Measurements from ENCODE around the gene TBC1D14. TPM values are rescaled to one million over a fixed set of nuclear protein-coding genes. Genes with fewer than 3 reads are reported as not detected.

TBC1D14 gene
- total and polyA plus RNA-seq, 4 donors, result 15.1 to 60.1 (median 46.4) TPM

DNA sequence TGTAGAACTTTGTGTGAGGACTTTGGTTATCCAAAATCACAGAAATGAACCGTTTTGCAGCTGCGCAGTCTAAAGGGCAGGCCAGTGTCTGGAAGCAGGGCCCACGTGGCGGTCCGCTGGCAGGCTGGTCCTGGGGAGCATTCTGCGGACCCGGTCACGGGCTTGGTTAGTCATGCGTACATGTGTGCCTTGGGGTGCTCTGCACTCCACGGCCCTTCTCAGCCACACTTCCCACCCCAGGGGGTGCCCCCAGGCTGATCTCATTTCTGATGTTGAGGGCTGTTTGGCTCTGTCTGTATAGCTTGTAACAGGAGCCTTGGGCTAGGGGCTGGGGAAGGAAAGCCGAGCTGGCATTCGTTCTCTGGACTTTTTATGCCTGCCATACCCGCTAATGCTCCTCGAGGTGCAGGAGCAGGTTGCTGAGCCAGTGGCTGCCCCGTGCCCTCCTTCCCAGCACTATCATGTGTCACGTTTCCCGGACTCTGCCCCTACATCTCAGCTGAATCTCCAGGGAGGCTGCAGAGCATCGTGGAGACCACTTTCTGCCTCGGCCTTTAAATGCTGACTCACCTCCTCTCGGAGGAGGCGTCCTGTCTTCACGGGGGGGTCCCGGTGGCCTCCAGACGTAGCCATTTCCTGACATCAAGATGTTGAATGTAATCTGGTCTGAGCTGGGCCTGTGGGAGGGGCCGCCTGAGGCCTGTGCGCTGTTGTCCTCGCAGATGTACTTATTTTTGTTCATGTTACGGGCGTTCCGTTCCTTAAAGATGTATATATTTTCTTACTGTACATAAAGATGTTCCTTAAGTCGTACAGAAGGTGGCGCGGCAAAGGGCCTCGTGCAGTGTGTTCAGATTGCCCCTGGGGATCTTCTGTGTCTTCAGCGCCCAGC, 122.2 kb downstream of the TBC1D14 start:
- TF ChIP-seq, protein P1, sequence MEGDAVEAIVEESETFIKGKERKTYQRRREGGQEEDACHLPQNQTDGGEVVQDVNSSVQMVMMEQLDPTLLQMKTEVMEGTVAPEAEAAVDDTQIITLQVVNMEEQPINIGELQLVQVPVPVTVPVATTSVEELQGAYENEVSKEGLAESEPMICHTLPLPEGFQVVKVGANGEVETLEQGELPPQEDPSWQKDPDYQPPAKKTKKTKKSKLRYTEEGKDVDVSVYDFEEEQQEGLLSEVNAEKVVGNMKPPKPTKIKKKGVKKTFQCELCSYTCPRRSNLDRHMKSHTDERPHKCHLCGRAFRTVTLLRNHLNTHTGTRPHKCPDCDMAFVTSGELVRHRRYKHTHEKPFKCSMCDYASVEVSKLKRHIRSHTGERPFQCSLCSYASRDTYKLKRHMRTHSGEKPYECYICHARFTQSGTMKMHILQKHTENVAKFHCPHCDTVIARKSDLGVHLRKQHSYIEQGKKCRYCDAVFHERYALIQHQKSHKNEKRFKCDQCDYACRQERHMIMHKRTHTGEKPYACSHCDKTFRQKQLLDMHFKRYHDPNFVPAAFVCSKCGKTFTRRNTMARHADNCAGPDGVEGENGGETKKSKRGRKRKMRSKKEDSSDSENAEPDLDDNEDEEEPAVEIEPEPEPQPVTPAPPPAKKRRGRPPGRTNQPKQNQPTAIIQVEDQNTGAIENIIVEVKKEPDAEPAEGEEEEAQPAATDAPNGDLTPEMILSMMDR (IDR thresholded peaks at IDR 0.05; ENCODE audit: control extremely low read depth, extremely low read depth), result no peak
- no peak for ATAC-seq (ENCODE audit: insufficient read depth, low FRiP score)
- Histone ChIP-seq H3K9ac (ENCODE audit: insufficient read depth in 1 of 2, low read length in 2 of 2) (no peak overlapping the region), H3K4me1 (ENCODE audit: control insufficient read depth in 5 of 5, insufficient read depth in 5 of 5, low read length in 5 of 5) (no peaks in the 10 kb centered on the region), H3K36me3 (ENCODE audit: control insufficient read depth in 4 of 4, insufficient read depth in 4 of 4, low read length in 4 of 4) (peaks cover 3 to 27% (median 21%) of the 10 kb centered on the region in 4 donors), H3K27me3 (ENCODE audit: control insufficient read depth in 3 of 3, insufficient read depth in 3 of 3, low read length in 2 of 3) (no peaks in the 10 kb centered on the region), H3K4me3 (no peak overlapping the region), H3K9me3 (ENCODE audit: control insufficient read depth in 4 of 4, insufficient read depth in 3 of 4, low read length in 3 of 4) (no peaks in the 10 kb centered on the region), H3K27ac (ENCODE audit: low read depth in 1 of 2, low read length in 1 of 2) (no peak overlapping the region)
- DNase-seq, result no peak
- WGBS, 2 donors, result 69 to 82% methylated on average over 34 to 35 of the region's 35 CpGs

DNA sequence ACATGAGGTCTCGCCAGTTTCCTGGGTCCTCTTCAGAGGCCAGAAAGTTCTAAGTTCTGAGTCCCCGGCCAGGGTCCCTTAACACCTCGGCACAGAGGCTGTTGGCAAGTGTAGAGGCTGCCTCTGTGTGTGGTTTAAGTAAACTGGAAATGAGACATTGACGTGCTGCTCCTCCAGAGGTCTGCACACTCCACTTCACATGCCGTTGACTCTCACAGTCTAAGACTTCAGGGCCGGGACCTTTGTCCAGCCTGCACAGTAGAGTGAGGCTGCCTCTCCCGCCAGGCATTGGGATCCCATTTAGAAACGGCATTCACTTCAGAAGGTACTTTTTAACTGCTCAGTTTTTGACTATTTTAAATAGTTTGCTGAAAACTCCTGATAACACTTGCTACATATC, 123.0 kb downstream of the TBC1D14 start:
- ATAC-seq (ENCODE audit: insufficient read depth, low FRiP score) (no peak), DNase-seq (no peak)
- WGBS, 2 donors, result 71 to 88% methylated on average over 8 of the region's 8 CpGs
- H3K9me3 ChIP-seq (ENCODE audit: control insufficient read depth in 4 of 4, insufficient read depth in 3 of 4, low read length in 3 of 4), result no peaks in the 10 kb centered on the region
- no peak overlapping the region for H3K4me3 ChIP-seq
- H3K9ac ChIP-seq (ENCODE audit: insufficient read depth in 1 of 2, low read length in 2 of 2), result no peak overlapping the region
- peaks cover 3 to 24% (median 17%) of the 10 kb centered on the region in 4 donors for H3K36me3 ChIP-seq (ENCODE audit: control insufficient read depth in 4 of 4, insufficient read depth in 4 of 4, low read length in 4 of 4)
- H3K27me3 ChIP-seq (ENCODE audit: control insufficient read depth in 3 of 3, insufficient read depth in 3 of 3, low read length in 2 of 3), result no peaks in the 10 kb centered on the region
- no peak overlapping the region for H3K27ac ChIP-seq (ENCODE audit: low read depth in 1 of 2, low read length in 1 of 2)
- no peaks in the 10 kb centered on the region for H3K4me1 ChIP-seq (ENCODE audit: control insufficient read depth in 5 of 5, insufficient read depth in 5 of 5, low read length in 5 of 5)
- TF ChIP-seq, protein P1 (IDR thresholded peaks at IDR 0.05; ENCODE audit: control extremely low read depth, extremely low read depth), result no peak

DNA sequence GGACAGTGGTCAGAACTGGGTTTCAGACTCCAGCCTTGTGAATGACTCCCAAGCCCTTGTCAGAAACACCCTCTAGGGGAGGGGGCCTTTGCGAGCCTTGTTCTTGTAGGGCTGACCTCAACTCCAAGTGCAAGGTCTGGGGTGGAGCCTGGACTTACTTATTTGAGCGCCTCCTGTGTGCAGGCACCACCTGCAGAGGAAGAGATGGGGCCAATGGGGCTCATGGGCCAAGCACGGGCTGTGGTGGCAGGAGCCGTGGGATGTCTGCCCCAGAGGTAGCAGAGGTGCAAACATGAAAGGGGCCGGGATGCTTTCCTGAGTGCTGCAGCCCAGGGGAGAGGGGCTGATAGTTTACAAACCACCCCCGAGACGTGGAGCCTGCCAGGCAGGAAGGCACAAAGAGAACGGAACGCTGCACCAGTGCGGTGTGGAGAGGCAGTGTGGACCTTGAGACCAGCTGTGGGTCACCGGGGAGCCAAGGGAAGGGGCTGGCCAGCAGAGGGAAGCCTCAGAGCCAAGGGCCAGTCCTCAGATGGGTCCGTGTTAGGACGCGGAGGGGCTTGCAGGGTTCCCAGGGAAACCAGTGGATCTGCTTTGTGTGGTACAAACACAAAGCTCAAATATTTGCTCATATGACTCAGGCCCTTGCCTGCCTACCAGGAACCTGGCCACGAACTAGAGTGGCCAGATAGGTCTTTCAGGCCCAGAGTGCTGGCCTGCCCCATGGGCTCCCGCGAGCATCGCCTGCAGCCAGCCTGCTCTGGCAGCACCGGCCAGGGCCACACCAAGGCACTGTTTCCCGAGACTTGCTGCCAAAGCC, 124.8 kb downstream of the TBC1D14 start:
- no peaks in the 10 kb centered on the region for H3K27me3 ChIP-seq (ENCODE audit: control insufficient read depth in 3 of 3, insufficient read depth in 3 of 3, low read length in 2 of 3)
- WGBS, 2 donors, result 56 to 78% methylated on average over 20 of the region's 20 CpGs
- ATAC-seq (ENCODE audit: insufficient read depth, low FRiP score) (peak; percentile 85), DNase-seq (peak; percentile 29 to 44 (median 40))
- no peak overlapping the region for H3K9ac ChIP-seq (ENCODE audit: insufficient read depth in 1 of 2, low read length in 2 of 2)
- TF ChIP-seq, protein P1 (IDR thresholded peaks at IDR 0.05; ENCODE audit: control extremely low read depth, extremely low read depth), result no peak
- no peaks in the 10 kb centered on the region for H3K4me1 ChIP-seq (ENCODE audit: control insufficient read depth in 5 of 5, insufficient read depth in 5 of 5, low read length in 5 of 5)
- H3K4me3 ChIP-seq, result no peak overlapping the region
- no peaks in the 10 kb centered on the region for H3K9me3 ChIP-seq (ENCODE audit: control insufficient read depth in 4 of 4, insufficient read depth in 3 of 4, low read length in 3 of 4)
- H3K36me3 ChIP-seq (ENCODE audit: control insufficient read depth in 4 of 4, insufficient read depth in 4 of 4, low read length in 4 of 4), result peaks cover 3 to 23% (median 15%) of the 10 kb centered on the region in 4 donors
- H3K27ac ChIP-seq (ENCODE audit: low read depth in 1 of 2, low read length in 1 of 2), result peak overlapping the region in 1 of 2 donors; percentile 27

Measured in lung (tissue), 12 donors.